ENCODE data around the gene CHTOP.

DNA sequence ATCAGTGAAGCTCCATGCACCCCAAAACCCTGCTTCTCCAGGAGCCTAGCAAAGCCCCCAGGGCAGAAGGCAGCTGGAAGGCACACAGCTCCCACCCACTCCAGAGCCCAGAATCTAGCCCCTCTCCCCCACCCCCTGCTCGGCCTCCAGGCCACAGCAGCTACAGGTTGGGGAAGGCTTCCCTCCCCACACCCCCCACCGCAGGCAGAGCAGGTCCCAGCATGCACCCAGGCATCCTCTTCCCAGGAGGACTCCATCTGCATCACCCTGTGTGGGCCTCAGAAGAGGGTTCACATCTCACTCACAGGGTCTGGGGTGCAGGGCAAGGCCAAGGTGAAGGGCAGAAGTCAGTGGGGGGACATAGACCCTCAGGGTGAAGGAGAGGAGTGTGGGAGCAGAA is 18.5 kb upstream of the CHTOP start:
- TF ChIP-seq EZH2 (IDR thresholded peaks at IDR 0.05; ENCODE audit: insufficient read depth, poor library complexity, severe bottlenecking): no peak
- no peak for TF ChIP-seq EZH2phosphoT487 (IDR thresholded peaks at IDR 0.05; ENCODE audit: insufficient read depth, low read depth)

Data from GM23248 (cell line).